ENCODE results near the gene S1PR4. TPM values are rescaled to one million over a fixed set of nuclear protein-coding genes. Genes with fewer than 3 reads are reported as not detected.

Gene S1PR4
- total RNA-seq, 1 donor from 2014 or later = 22.3 TPM

GRCh38 chr19:3160219-3160618 is 18.4 kb upstream of the S1PR4 start:
- Histone ChIP-seq H3K36me3 (no peaks in the 10 kb centered on the region), H3K27me3 (no peaks in the 10 kb centered on the region), H3K9me3 (no peaks in the 10 kb centered on the region), H3K27ac (no peak overlapping the region), H3K4me1 (peaks cover 6% of the 10 kb centered on the region), H3K4me3 (no peak overlapping the region)
- TF ChIP-seq CTCF (IDR thresholded peaks at IDR 0.05) = no peak
- no peak for DNase-seq
- intact Hi-C loops (cut with DNase I) = loop anchor here (5.0 kb wide), 2 partner anchors 33 to 198 kb away; no protein-coding TSS in a partner anchor
- no peak for ATAC-seq

GRCh38 chr19:3161453-3161852 is 17.1 kb upstream of the S1PR4 start:
- peaks cover 6% of the 10 kb centered on the region for H3K4me1 ChIP-seq
- no peak for TF ChIP-seq CTCF (IDR thresholded peaks at IDR 0.05)
- H3K36me3 ChIP-seq = no peaks in the 10 kb centered on the region
- H3K4me3 ChIP-seq = no peak overlapping the region
- no peaks in the 10 kb centered on the region for H3K9me3 ChIP-seq
- ATAC-seq = no peak
- DNase-seq = no peak
- H3K27ac ChIP-seq = no peak overlapping the region
- H3K27me3 ChIP-seq = no peaks in the 10 kb centered on the region
- intact Hi-C loops (cut with DNase I) = loop anchor here (5.0 kb wide), 2 partner anchors 34 to 199 kb away; no protein-coding TSS in a partner anchor

- ATAC-seq = no peak
- H3K4me3 ChIP-seq = no peak overlapping the region
- intact Hi-C loops (cut with DNase I) = loop anchor here (5.0 kb wide), 2 partner anchors 35 to 200 kb away; no protein-coding TSS in a partner anchor
- peaks cover 6% of the 10 kb centered on the region for H3K4me1 ChIP-seq
- H3K36me3 ChIP-seq = no peaks in the 10 kb centered on the region
- H3K27me3 ChIP-seq = no peaks in the 10 kb centered on the region
- no peak overlapping the region for H3K27ac ChIP-seq
- no peak for TF ChIP-seq CTCF (IDR thresholded peaks at IDR 0.05)
- DNase-seq = peak; percentile 67
- no peaks in the 10 kb centered on the region for H3K9me3 ChIP-seq
Observed at GRCh38 chr19:3162418-3163229, 15.9 kb upstream of the S1PR4 start.

GRCh38 chr19:3163230-3163886 is 15.2 kb upstream of the S1PR4 start:
- Histone ChIP-seq H3K9me3 (no peaks in the 10 kb centered on the region), H3K4me1 (peaks cover 6% of the 10 kb centered on the region), H3K36me3 (no peaks in the 10 kb centered on the region), H3K27ac (no peak overlapping the region), H3K27me3 (no peaks in the 10 kb centered on the region), H3K4me3 (no peak overlapping the region)
- TF ChIP-seq CTCF (IDR thresholded peaks at IDR 0.05) = peak; percentile 95
- intact Hi-C loops (cut with DNase I) = loop anchor here (5.0 kb wide), 2 partner anchors 36 to 201 kb away; no protein-coding TSS in a partner anchor
- peak; percentile 91 for ATAC-seq
- DNase-seq = peak; percentile 84

GRCh38 chr19:3163943-3164342 is 14.6 kb upstream of the S1PR4 start:
- DNase-seq (no peak), ATAC-seq (no peak)
- intact Hi-C loops (cut with DNase I) = loop anchor here (5.0 kb wide), 2 partner anchors 37 to 202 kb away; no protein-coding TSS in a partner anchor
- Histone ChIP-seq H3K27me3 (no peaks in the 10 kb centered on the region), H3K4me3 (no peak overlapping the region), H3K9me3 (no peaks in the 10 kb centered on the region), H3K4me1 (peaks cover 6% of the 10 kb centered on the region), H3K36me3 (no peaks in the 10 kb centered on the region), H3K27ac (no peak overlapping the region)
- no peak for TF ChIP-seq CTCF (IDR thresholded peaks at IDR 0.05)
